ENCODE measurements around the gene YES1.

DNA sequence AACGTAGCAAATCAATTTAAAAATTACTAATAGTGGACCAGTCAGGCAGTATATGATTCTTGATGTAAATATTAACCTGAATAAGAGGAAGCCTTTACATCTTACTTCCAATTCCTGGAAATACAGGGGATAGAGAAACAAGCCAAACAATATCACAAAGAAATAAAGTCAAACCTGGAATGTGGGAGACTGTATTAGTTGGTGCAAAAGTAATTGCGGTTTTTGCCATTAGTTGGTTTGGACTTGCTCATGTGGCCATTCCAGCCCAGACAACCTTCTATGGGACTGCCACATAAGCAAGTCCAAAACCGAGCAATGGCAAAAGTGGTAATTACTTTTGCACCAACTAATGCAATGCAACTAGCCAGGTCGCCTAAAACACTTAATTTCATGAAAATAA lies 38.9 kb upstream of the YES1 start:
- TF ChIP-seq, protein P1, sequence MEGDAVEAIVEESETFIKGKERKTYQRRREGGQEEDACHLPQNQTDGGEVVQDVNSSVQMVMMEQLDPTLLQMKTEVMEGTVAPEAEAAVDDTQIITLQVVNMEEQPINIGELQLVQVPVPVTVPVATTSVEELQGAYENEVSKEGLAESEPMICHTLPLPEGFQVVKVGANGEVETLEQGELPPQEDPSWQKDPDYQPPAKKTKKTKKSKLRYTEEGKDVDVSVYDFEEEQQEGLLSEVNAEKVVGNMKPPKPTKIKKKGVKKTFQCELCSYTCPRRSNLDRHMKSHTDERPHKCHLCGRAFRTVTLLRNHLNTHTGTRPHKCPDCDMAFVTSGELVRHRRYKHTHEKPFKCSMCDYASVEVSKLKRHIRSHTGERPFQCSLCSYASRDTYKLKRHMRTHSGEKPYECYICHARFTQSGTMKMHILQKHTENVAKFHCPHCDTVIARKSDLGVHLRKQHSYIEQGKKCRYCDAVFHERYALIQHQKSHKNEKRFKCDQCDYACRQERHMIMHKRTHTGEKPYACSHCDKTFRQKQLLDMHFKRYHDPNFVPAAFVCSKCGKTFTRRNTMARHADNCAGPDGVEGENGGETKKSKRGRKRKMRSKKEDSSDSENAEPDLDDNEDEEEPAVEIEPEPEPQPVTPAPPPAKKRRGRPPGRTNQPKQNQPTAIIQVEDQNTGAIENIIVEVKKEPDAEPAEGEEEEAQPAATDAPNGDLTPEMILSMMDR (IDR thresholded peaks at IDR 0.05): no peak
- TF ChIP-seq EZH2 (IDR thresholded peaks at IDR 0.05): no peak
